ENCODE results near the gene NHEJ1. TPM values are rescaled to one million over a fixed set of nuclear protein-coding genes. Genes with fewer than 3 reads are reported as not detected.

Gene NHEJ1
- total and polyA plus RNA-seq, 4 donors = 8.4 to 21.1 (median 12.5) TPM

DNA sequence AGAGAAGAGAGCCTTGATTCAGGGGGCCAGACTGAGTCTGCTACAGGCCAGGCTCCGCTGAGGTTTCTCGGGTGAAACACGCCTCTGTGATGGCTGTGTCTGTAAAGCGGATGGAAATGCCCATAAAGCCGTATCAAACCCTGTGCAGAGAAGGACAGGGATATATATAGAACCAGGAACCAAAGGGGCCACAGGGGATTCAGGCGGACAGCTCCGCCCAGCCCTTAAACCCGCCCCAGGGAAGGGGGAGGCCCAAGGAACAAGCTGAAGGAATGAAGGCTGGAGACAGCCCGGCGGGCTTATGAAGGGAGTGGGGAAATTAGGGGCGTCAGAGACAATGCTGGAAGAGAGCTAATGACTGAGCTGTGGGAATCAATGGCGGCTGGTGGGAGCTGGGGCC lies 42.1 kb downstream of the NHEJ1 start:
- 63 to 70% methylated on average over 12 of the region's 12 CpGs for WGBS, 2 donors
- Histone ChIP-seq H3K27me3 (ENCODE audit: control insufficient read depth in 3 of 3, insufficient read depth in 3 of 3, low read length in 2 of 3) (no peaks in the 10 kb centered on the region), H3K9ac (ENCODE audit: insufficient read depth in 1 of 2, low read length in 2 of 2) (no peak overlapping the region), H3K4me1 (ENCODE audit: control insufficient read depth in 5 of 5, insufficient read depth in 5 of 5, low read length in 5 of 5) (peaks cover 0 to 20% (median 13%) of the 10 kb centered on the region in 5 donors), H3K9me3 (ENCODE audit: control insufficient read depth in 4 of 4, insufficient read depth in 3 of 4, low read length in 3 of 4) (no peaks in the 10 kb centered on the region), H3K36me3 (ENCODE audit: control insufficient read depth in 4 of 4, insufficient read depth in 4 of 4, low read length in 4 of 4) (no peaks in the 10 kb centered on the region), H3K4me3 (no peak overlapping the region), H3K27ac (ENCODE audit: low read depth in 1 of 2, low read length in 1 of 2) (no peak overlapping the region)
- TF ChIP-seq, protein P1, sequence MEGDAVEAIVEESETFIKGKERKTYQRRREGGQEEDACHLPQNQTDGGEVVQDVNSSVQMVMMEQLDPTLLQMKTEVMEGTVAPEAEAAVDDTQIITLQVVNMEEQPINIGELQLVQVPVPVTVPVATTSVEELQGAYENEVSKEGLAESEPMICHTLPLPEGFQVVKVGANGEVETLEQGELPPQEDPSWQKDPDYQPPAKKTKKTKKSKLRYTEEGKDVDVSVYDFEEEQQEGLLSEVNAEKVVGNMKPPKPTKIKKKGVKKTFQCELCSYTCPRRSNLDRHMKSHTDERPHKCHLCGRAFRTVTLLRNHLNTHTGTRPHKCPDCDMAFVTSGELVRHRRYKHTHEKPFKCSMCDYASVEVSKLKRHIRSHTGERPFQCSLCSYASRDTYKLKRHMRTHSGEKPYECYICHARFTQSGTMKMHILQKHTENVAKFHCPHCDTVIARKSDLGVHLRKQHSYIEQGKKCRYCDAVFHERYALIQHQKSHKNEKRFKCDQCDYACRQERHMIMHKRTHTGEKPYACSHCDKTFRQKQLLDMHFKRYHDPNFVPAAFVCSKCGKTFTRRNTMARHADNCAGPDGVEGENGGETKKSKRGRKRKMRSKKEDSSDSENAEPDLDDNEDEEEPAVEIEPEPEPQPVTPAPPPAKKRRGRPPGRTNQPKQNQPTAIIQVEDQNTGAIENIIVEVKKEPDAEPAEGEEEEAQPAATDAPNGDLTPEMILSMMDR (IDR thresholded peaks at IDR 0.05; ENCODE audit: control extremely low read depth, extremely low read depth) = no peak
- peak in 1 of 3 donors; percentile 35 for DNase-seq
- ATAC-seq (ENCODE audit: insufficient read depth, low FRiP score) = no peak

DNA sequence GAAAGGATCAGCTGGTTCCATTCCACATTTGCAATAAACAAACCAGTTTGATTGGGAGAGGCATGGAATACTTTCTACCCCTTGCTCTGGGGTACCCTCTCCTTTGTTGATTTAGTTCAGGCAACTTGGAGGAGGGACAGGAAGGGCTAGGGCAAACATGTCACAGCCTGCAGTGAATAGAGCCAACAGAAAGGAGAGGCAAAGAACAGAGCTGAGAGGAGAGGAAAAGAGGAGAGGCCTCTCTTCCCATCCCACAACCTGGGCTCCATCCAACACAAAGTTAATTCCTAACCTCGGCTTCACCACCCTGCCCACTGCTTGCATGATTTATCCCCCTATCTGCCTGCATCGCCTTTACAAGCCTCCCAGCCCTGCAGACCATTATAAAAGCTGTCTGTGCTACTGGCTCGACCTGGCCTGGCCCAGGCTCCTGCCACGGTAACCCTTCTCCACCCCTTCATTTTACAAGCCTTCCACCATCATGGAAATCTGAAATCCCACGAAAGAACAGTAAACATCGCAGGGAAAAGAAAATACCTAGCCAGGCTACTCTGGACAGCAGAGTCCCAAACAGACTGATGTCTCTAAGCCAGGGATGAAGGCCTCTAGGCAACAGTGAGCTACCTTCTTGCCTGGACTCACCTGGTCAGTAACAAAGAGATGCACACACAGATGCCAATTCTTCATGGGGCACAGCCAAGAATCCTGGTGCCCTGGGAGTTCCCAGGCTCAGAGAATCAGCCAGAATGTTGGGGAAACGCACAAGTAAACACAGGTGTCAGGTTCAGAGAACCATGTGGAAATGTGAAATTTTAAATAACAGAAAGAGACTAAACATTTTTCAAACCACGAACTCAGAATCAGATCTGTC lies 43.6 kb downstream of the NHEJ1 start:
- DNase-seq = peak in 1 of 3 donors; percentile 25
- Histone ChIP-seq H3K4me3 (no peak overlapping the region), H3K9ac (ENCODE audit: insufficient read depth in 1 of 2, low read length in 2 of 2) (no peak overlapping the region), H3K9me3 (ENCODE audit: control insufficient read depth in 4 of 4, insufficient read depth in 3 of 4, low read length in 3 of 4) (no peaks in the 10 kb centered on the region), H3K36me3 (ENCODE audit: control insufficient read depth in 4 of 4, insufficient read depth in 4 of 4, low read length in 4 of 4) (no peaks in the 10 kb centered on the region), H3K4me1 (ENCODE audit: control insufficient read depth in 5 of 5, insufficient read depth in 5 of 5, low read length in 5 of 5) (peaks cover 0 to 15% (median 13%) of the 10 kb centered on the region in 5 donors), H3K27me3 (ENCODE audit: control insufficient read depth in 3 of 3, insufficient read depth in 3 of 3, low read length in 2 of 3) (no peaks in the 10 kb centered on the region), H3K27ac (ENCODE audit: low read depth in 1 of 2, low read length in 1 of 2) (no peak overlapping the region)
- TF ChIP-seq, protein P1 (IDR thresholded peaks at IDR 0.05; ENCODE audit: control extremely low read depth, extremely low read depth) = no peak
- WGBS, 2 donors = 62 to 77% methylated on average over 8 of the region's 8 CpGs
- ATAC-seq (ENCODE audit: insufficient read depth, low FRiP score) = no peak

DNA sequence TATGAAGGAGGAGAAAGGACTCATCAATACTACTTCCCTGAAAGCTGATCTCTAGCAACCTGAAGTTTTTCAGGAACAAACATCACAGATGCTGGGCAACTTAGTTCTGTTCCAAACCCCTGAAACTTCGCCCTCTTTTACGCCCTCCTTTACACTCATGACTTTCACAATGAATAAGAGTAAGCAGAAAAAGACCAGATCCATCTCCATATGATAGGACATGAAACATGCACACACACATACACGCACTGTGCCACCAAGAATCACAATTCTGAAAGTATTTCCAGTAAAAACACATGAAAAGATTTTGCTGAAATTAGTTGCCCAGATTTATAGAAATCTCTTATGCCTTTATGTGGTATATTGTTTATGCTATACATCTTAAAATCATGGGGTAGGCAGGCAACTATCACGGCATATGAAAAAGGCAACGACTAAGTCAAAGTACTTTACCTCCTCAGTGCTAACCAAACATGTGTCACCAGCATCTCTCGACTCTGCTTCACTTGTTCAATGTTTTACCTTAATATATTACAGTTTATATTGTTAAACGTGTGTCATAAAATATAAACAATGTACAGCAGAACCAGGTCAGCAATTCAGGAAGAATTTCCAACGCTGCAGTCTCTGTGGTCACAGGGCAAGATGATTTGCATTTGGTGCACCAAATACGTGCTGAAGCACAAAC lies 47.8 kb downstream of the NHEJ1 start:
- no peaks in the 10 kb centered on the region for H3K36me3 ChIP-seq (ENCODE audit: control insufficient read depth in 4 of 4, insufficient read depth in 4 of 4, low read length in 4 of 4)
- H3K9me3 ChIP-seq (ENCODE audit: control insufficient read depth in 4 of 4, insufficient read depth in 3 of 4, low read length in 3 of 4) = no peaks in the 10 kb centered on the region
- ATAC-seq (ENCODE audit: insufficient read depth, low FRiP score) = no peak
- TF ChIP-seq, protein P1 (IDR thresholded peaks at IDR 0.05; ENCODE audit: control extremely low read depth, extremely low read depth) = no peak
- DNase-seq = no peak
- H3K9ac ChIP-seq (ENCODE audit: insufficient read depth in 1 of 2, low read length in 2 of 2) = no peak overlapping the region
- WGBS, 2 donors = 67 to 71% methylated on average over 9 of the region's 9 CpGs
- no peak overlapping the region for H3K4me3 ChIP-seq
- H3K4me1 ChIP-seq (ENCODE audit: control insufficient read depth in 5 of 5, insufficient read depth in 5 of 5, low read length in 5 of 5) = peaks cover 0 to 15% (median 10%) of the 10 kb centered on the region in 5 donors
- H3K27ac ChIP-seq (ENCODE audit: low read depth in 1 of 2, low read length in 1 of 2) = no peak overlapping the region
- no peaks in the 10 kb centered on the region for H3K27me3 ChIP-seq (ENCODE audit: control insufficient read depth in 3 of 3, insufficient read depth in 3 of 3, low read length in 2 of 3)

All from lung (tissue), 12 donors.